ENCODE measurements around the gene CSNK1G2. TPM values are rescaled to one million over a fixed set of nuclear protein-coding genes. Genes with fewer than 3 reads are reported as not detected.

The CSNK1G2 gene
- total RNA-seq, 4 donors from 2014 or later, result 17.3 to 50.9 (median 26.2) TPM

GRCh38 chr19:1987197-1988187 is 46.5 kb downstream of the CSNK1G2 start:
- TF ChIP-seq CTCF (IDR thresholded peaks at IDR 0.05; ENCODE audit: low read depth), result no peak

- no peak for TF ChIP-seq CTCF (IDR thresholded peaks at IDR 0.05; ENCODE audit: low read depth)
These were observed 48.7 kb downstream of the CSNK1G2 start for GRCh38 chr19:1989513-1990229.

- TF ChIP-seq CTCF (IDR thresholded peaks at IDR 0.05; ENCODE audit: low read depth), result no peak
These were observed 49.5 kb downstream of the CSNK1G2 start for GRCh38 chr19:1990230-1991017.

- no peak for TF ChIP-seq CTCF (IDR thresholded peaks at IDR 0.05; ENCODE audit: low read depth)
These were observed 50.3 kb downstream of the CSNK1G2 start for GRCh38 chr19:1991018-1991913.

GRCh38 chr19:1992759-1993260 is 51.8 kb downstream of the CSNK1G2 start:
- no peak for TF ChIP-seq CTCF (IDR thresholded peaks at IDR 0.05; ENCODE audit: low read depth)

All from subcutaneous adipose tissue (tissue), 4 donors.